ENCODE measurements around the gene FER1L5.

Gene FER1L5

DNA sequence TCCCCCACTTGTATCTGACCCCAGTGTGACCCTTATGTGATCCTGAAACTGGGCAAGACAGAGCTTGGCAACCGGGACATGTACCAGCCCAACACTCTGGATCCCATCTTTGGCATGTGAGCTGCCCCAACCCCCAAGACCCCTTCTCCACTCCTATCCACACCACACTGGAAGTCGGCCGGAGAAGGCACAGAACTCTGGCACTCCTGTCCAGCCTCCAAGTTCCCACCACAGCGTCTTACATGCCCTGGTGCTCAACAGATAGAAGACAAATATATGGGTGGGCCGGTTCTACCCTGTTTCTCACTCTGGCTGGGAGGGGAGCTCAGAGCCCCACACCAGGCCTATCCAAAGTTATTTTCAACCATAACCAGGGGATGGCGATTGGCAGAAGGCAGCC is 56.5 kb downstream of the FER1L5 start:
- TF ChIP-seq CTCF (IDR thresholded peaks at IDR 0.05; ENCODE audit: low read depth, low read length): no peak
- no peak overlapping the region for H3K4me3 ChIP-seq (ENCODE audit: low read depth, low read length)

GRCh38 chr2:96699621-96700020 is 57.1 kb downstream of the FER1L5 start:
- no peak for TF ChIP-seq CTCF (IDR thresholded peaks at IDR 0.05; ENCODE audit: low read depth, low read length)

GRCh38 chr2:96700086-96700485 is 57.5 kb downstream of the FER1L5 start:
- no peak overlapping the region for H3K4me3 ChIP-seq (ENCODE audit: low read depth, low read length)
- no peak for TF ChIP-seq CTCF (IDR thresholded peaks at IDR 0.05; ENCODE audit: low read depth, low read length)

More at GRCh38 chr2:96699621-96700020, 57.1 kb downstream of the FER1L5 start:
- H3K4me3 ChIP-seq (ENCODE audit: low read depth, low read length): no peak overlapping the region

DNA sequence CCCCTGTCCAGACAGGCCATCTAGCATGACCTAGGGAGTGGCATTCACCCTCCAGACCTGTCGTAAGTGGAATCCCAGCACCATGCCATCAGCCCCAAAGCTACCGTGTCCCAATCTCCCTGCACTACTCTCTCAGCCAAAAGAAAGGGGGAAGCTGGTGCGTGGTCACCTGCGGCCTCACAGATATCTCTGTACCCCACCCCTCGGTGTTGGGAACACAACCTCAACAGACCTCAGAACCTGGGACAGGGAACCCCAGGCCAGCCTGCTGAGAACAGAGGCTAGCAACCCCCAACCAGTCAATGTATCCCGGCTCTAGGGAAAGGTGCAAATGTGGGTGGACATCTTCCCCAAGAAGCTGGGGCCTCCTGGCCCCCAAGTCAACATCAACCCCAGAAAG is 59.1 kb downstream of the FER1L5 start:
- H3K4me3 ChIP-seq (ENCODE audit: low read depth, low read length): no peak overlapping the region
- TF ChIP-seq CTCF (IDR thresholded peaks at IDR 0.05; ENCODE audit: low read depth, low read length): no peak

DNA sequence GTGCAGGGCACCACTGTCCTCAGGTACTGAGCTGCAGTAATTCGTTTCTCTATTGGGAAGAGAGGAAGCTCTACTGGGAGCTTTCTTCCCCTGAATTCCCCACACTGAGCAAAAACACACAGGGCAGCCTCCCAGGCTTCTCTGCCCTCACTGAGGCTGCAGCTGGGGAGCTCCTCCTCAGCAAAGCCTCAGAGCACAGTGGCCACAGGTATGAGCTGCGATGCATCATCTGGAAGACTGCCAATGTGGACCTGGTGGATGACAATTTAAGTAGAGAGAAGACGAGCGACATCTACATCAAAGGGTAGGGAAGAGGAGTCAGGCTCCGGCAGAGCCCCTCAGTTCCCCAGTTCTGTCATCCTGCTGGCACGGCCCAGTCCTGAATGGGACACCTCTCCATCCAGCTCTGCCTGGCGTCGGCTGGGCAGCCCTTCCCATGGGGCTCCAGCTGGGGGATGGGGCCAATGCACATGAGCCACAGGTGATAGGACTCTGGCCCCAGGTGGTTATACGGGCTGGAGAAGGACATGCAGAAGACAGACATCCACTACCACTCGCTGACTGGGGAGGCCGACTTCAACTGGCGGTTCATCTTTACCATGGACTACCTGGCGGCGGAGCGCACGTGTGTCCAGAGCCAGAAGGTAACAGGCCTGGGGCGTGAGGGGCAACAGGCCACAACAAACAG is 59.7 kb downstream of the FER1L5 start:
- no peak for TF ChIP-seq CTCF (IDR thresholded peaks at IDR 0.05; ENCODE audit: low read depth, low read length)
- H3K4me3 ChIP-seq (ENCODE audit: low read depth, low read length): no peak overlapping the region

GRCh38 chr2:96703021-96703751 is 60.6 kb downstream of the FER1L5 start:
- no peak overlapping the region for H3K4me3 ChIP-seq (ENCODE audit: low read depth, low read length)
- no peak for TF ChIP-seq CTCF (IDR thresholded peaks at IDR 0.05; ENCODE audit: low read depth, low read length)

DNA sequence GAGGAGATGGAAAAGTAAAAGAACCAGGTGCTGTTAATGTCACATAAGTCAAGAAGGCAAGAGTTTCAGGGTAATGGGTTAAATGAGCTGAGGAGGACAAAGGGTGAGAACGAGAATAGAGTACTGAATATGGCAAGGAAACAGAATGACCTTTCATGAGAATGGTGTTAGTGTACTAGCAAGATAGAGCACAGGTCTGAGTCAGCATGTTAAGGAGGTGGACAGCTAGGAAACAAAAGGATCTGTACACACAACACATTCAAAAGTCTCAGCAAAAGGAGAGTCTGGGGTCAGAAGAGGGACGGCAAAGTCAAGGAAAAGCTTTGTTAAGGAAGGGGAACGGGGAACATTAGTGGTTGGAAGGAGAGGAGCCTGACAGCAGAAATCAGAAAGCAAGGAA is 68.4 kb downstream of the FER1L5 start:
- no peak for TF ChIP-seq CTCF (IDR thresholded peaks at IDR 0.05; ENCODE audit: low read depth, low read length)
- no peak overlapping the region for H3K4me3 ChIP-seq (ENCODE audit: low read depth, low read length)

Data from WI38 (cell line).